GM12864 (cell line): ENCODE results near the gene PLEKHG5.

Source experiments
- DNase-seq: peaks from one replicate; pipeline ENCODE4 v3.0.0-alpha.2; 2011; ENCODE audit warnings: low read depth
- H3K4me3 ChIP-seq: 2 replicates; pipeline ENCODE4 v1.5.1; 2011; ENCODE audit warnings: mild to moderate bottlenecking, low read depth, low read length, control low read depth
- CTCF ChIP-seq: IDR thresholded peaks from 2 replicates; pipeline ENCODE4 v1.5.1; 2011; ENCODE audit warnings: low read depth, mild to moderate bottlenecking, moderate library complexity, low read length, control low read depth, inconsistent platforms; ENCODE audit errors: missing control alignments

Gene PLEKHG5

GRCh38 chr1:6466751-6467150, 24.7 kb downstream of the PLEKHG5 start:
- DNase-seq: no peak
- no peak for TF ChIP-seq CTCF
- H3K4me3 ChIP-seq: no peak overlapping the region

GRCh38 chr1:6466023-6466422, 25.4 kb downstream of the PLEKHG5 start, which contains the start of gene TNFRSF25:
TNFRSF25 (minus strand) TSS chr1:6466173; CDS start chr1:6466107, 66 bp downstream.
- no peak for TF ChIP-seq CTCF
- no peak for DNase-seq

GRCh38 chr1:6465461-6466005, 25.9 kb downstream of the PLEKHG5 start:
- TF ChIP-seq CTCF: no peak
- no peak for DNase-seq
- H3K4me3 ChIP-seq: no peak overlapping the region

More at GRCh38 chr1:6466023-6466422, 25.4 kb downstream of the PLEKHG5 start, which contains the start of gene TNFRSF25:
- H3K4me3 ChIP-seq: no peak within 1 kb of the TSS

GRCh38 chr1:6464915-6465314, 26.6 kb downstream of the PLEKHG5 start:
- no peak for TF ChIP-seq CTCF
- DNase-seq: no peak
- no peak overlapping the region for H3K4me3 ChIP-seq

- no peak for TF ChIP-seq CTCF
- no peak overlapping the region for H3K4me3 ChIP-seq
- no peak for DNase-seq
These were observed 27.0 kb downstream of the PLEKHG5 start for GRCh38 chr1:6464514-6464836.

GRCh38 chr1:6463120-6463412, 28.4 kb downstream of the PLEKHG5 start:
- no peak overlapping the region for H3K4me3 ChIP-seq
- no peak for TF ChIP-seq CTCF

GRCh38 chr1:6462412-6463119, 28.9 kb downstream of the PLEKHG5 start:
- no peak for DNase-seq
- no peak for TF ChIP-seq CTCF
- H3K4me3 ChIP-seq: no peak overlapping the region

More at GRCh38 chr1:6463120-6463412, 28.4 kb downstream of the PLEKHG5 start:
- DNase-seq: no peak
